ENCODE measurements around the gene TP53I3.

TP53I3 gene

GRCh38 chr2:24088821-24089359 is 4.3 kb upstream of the TP53I3 start:
- ChIA-PET POLR2A (no interaction called here), CTCF (no interaction called here)
- DNase-seq (ENCODE audit: extremely low spot score) = no peak
- TF ChIP-seq LEF1 (IDR thresholded peaks at IDR 0.05; ENCODE audit: borderline replicate concordance) = no peak

GRCh38 chr2:24087032-24087431 is 2.4 kb upstream of the TP53I3 start:
- DNase-seq (ENCODE audit: extremely low spot score) = no peak
- TF ChIP-seq LEF1 (IDR thresholded peaks at IDR 0.05; ENCODE audit: borderline replicate concordance) = no peak
- no peak for TF ChIP-seq ARNT (IDR thresholded peaks at IDR 0.05)
- TF ChIP-seq CTBP1 (IDR thresholded peaks at IDR 0.05; ENCODE audit: borderline replicate concordance) = no peak
- TF ChIP-seq HDGF (IDR thresholded peaks at IDR 0.05; ENCODE audit: borderline replicate concordance) = no peak
- no peak for TF ChIP-seq FOXA1 (IDR thresholded peaks at IDR 0.05)
- TF ChIP-seq BHLHE40 (IDR thresholded peaks at IDR 0.05; ENCODE audit: borderline replicate concordance) = no peak
- TF ChIP-seq ELF4 (IDR thresholded peaks at IDR 0.05) = no peak
- no peak for TF ChIP-seq L3MBTL2 (conservative IDR thresholded peaks at IDR 0.05)
- no peak for TF ChIP-seq ZNF384 (IDR thresholded peaks at IDR 0.05)
- TF ChIP-seq FOXM1 (IDR thresholded peaks at IDR 0.05; ENCODE audit: borderline replicate concordance) = no peak
- no peak for TF ChIP-seq SUZ12 (IDR thresholded peaks at IDR 0.05)
- TF ChIP-seq FOXK2 (IDR thresholded peaks at IDR 0.05) = no peak
- no peak for TF ChIP-seq SP1 (IDR thresholded peaks at IDR 0.05)
- CTCF ChIA-PET = no interaction called here
- POLR2A ChIA-PET = interaction anchor here (0.7 kb wide), 1 partner anchor 40 kb away, joined by 3 read pairs; the partner anchor contains the start of gene WDCP

GRCh38 chr2:24086241-24086640 is 1.6 kb upstream of the TP53I3 start:
- ChIA-PET CTCF (no interaction called here), POLR2A (no interaction called here)
- DNase-seq (ENCODE audit: extremely low spot score) = no peak
- TF ChIP-seq PKNOX1 (IDR thresholded peaks at IDR 0.05) (no peak), BHLHE40 (IDR thresholded peaks at IDR 0.05; ENCODE audit: borderline replicate concordance) (no peak), L3MBTL2 (conservative IDR thresholded peaks at IDR 0.05) (no peak), NFRKB (IDR thresholded peaks at IDR 0.05) (no peak), ELF4 (IDR thresholded peaks at IDR 0.05) (no peak), FOXM1 (IDR thresholded peaks at IDR 0.05; ENCODE audit: borderline replicate concordance) (no peak), HDGF (IDR thresholded peaks at IDR 0.05; ENCODE audit: borderline replicate concordance) (no peak), CTBP1 (IDR thresholded peaks at IDR 0.05; ENCODE audit: borderline replicate concordance) (no peak), ARNT (IDR thresholded peaks at IDR 0.05) (no peak)

- ChIA-PET CTCF (interaction anchor here (1.5 kb wide), 2 partner anchors 21 to 158 kb away, joined by 7 to 9 read pairs; partner anchors contain the start of gene ATAD2B), POLR2A (interaction anchor here (1.9 to 2.5 kb wide), 5 partner anchors 36 to 158 kb away, joined by 6 to 26 read pairs (median 14); partner anchors contain the start of genes ATAD2B, FAM228B, FKBP1B and PFN4)
- TF ChIP-seq PKNOX1 (IDR thresholded peaks at IDR 0.05) (no peak), FOXA1 (IDR thresholded peaks at IDR 0.05) (no peak), FOXK2 (IDR thresholded peaks at IDR 0.05) (no peak), NFRKB (IDR thresholded peaks at IDR 0.05) (no peak), FOXM1 (IDR thresholded peaks at IDR 0.05; ENCODE audit: borderline replicate concordance) (no peak), ARNT (IDR thresholded peaks at IDR 0.05) (no peak), L3MBTL2 (conservative IDR thresholded peaks at IDR 0.05) (no peak), CTBP1 (IDR thresholded peaks at IDR 0.05; ENCODE audit: borderline replicate concordance) (no peak), LEF1 (IDR thresholded peaks at IDR 0.05; ENCODE audit: borderline replicate concordance) (no peak), HDGF (IDR thresholded peaks at IDR 0.05; ENCODE audit: borderline replicate concordance) (no peak), TARDBP (IDR thresholded peaks at IDR 0.05) (no peak), SP1 (IDR thresholded peaks at IDR 0.05) (no peak), SUZ12 (IDR thresholded peaks at IDR 0.05) (no peak), ELF4 (IDR thresholded peaks at IDR 0.05) (no peak)
- DNase-seq (ENCODE audit: extremely low spot score) = no peak
Observed at GRCh38 chr2:24085200-24085489, 511 bp upstream of the TP53I3 start.

- POLR2A ChIA-PET = interaction anchor here (0.6 to 2.5 kb wide), 11 partner anchors 8 to 259 kb away, joined by 3 to 26 read pairs (median 7); partner anchors contain the start of genes ATAD2B, FAM228B, FKBP1B and PFN4
- DNase-seq (ENCODE audit: extremely low spot score) = peak; percentile 40
- CTCF ChIA-PET = interaction anchor here (0.6 to 2.2 kb wide), 6 partner anchors 11 to 253 kb away, joined by 3 to 11 read pairs (median 6); partner anchors contain the start of gene ATAD2B
- TF ChIP-seq ELF4 (IDR thresholded peaks at IDR 0.05) = no peak
- no peak for TF ChIP-seq FOXK2 (IDR thresholded peaks at IDR 0.05)
- TF ChIP-seq L3MBTL2 (conservative IDR thresholded peaks at IDR 0.05) = no peak
- no peak for TF ChIP-seq HDGF (IDR thresholded peaks at IDR 0.05; ENCODE audit: borderline replicate concordance)
Observed at GRCh38 chr2:24083567-24084385, 858 bp downstream of the TP53I3 start.

GRCh38 chr2:24082787-24083566 is 1.7 kb downstream of the TP53I3 start:
- no peak for DNase-seq (ENCODE audit: extremely low spot score)
- TF ChIP-seq FOXM1 (IDR thresholded peaks at IDR 0.05; ENCODE audit: borderline replicate concordance) (no peak), HDGF (IDR thresholded peaks at IDR 0.05; ENCODE audit: borderline replicate concordance) (no peak), FOXK2 (IDR thresholded peaks at IDR 0.05) (no peak)
- CTCF ChIA-PET = interaction anchor here (0.8 to 2.2 kb wide), 2 partner anchors 10 to 158 kb away, joined by 3 to 11 read pairs; no protein-coding TSS in a partner anchor
- POLR2A ChIA-PET = interaction anchor here (0.6 to 2.5 kb wide), 8 partner anchors 34 to 258 kb away, joined by 3 to 26 read pairs (median 6); partner anchors contain the start of genes ATAD2B, FAM228B, FKBP1B and PFN4

Measured in HEK293T (cell line).